Measurements from ENCODE around the gene TPSB2. TPM values are rescaled to one million over a fixed set of nuclear protein-coding genes. Genes with fewer than 3 reads are reported as not detected.
A peak's percentile ranks its signal among the peaks of the same experiment; 100 is the strongest.

The TPSB2 gene
- total and polyA plus RNA-seq, 9 of the 15 experiments (the other 6 are each of a cell fraction or from before 2014, with no cell fraction given) = 0.18 TPM; not detected in 8

DNA sequence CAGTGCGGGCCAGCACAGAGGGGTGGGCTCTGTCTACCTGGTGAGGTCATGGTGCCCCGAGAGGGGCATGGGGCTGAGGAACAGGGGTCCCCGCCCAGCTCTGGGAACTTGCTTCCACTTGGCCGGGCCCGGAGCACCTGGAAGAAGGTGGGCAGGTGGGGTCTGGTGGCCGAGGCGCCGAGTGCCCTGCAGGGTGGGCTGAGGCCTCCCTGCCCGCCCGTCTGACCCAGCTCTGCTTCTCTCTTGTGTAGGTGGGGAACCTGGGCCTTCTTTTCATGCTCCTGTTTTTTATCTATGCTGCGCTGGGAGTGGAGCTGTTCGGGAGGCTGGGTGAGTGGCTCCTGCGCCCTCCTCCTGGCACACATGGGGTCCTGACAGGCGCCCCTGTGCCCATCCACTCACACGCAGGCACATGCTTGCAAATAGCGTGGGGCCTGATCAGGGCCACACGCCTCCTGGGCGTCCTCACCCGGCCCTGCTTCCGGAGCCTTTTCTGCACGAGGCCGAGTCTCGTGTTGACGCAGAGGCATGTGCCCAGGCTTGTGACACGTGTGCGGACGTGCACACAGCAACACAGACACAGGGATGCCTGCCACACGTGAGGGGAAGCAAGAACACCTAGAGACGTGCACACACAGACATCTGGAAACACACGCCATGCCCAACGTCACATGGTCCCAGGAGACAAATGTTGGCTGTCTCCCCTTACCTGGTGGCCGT lies 13.1 kb downstream of the TPSB2 start:
- Histone ChIP-seq H4K20me1 (replicated peaks; ENCODE audit: control insufficient read depth, insufficient read depth, low read length) (peaks cover 8% of the 10 kb centered on the region), H3K9ac (ENCODE audit: insufficient read depth in 1 of 2, low read depth in 2 of 2, low read length in 2 of 2) (no peak overlapping the region), H3K4me3 (no peak overlapping the region), H3K4me1 (replicated peaks in 1 of 2; ENCODE audit: control insufficient read depth in 2 of 2, insufficient read depth in 2 of 2, low read length in 2 of 2) (peaks cover 0 to 71% of the 10 kb centered on the region in 2 experiments; a peak in 2 of 5 replicates), H3K9me3 (replicated peaks; ENCODE audit: control insufficient read depth, insufficient read depth, low read depth, low read length) (no peaks in the 10 kb centered on the region), H3K27ac (ENCODE audit: extremely low read depth, low read depth, low read length) (no peak overlapping the region), H3K27me3 (ENCODE audit: control insufficient read depth in 2 of 2, insufficient read depth in 2 of 2, low read length in 2 of 2) (peaks cover 52 to 91% of the 10 kb centered on the region in 2 experiments), H3K4me2 (ENCODE audit: insufficient read depth, low read length) (no peak overlapping the region), H3K9me1 (ENCODE audit: control insufficient read depth, insufficient read depth, low read length) (no peaks in the 10 kb centered on the region), H2AFZ (ENCODE audit: low read depth, low read length) (no peak overlapping the region), H3K79me2 (ENCODE audit: control insufficient read depth, insufficient read depth, low read length) (no peaks in the 10 kb centered on the region), H3K36me3 (ENCODE audit: control insufficient read depth, insufficient read depth, low read length) (no peaks in the 10 kb centered on the region)
- CTCF ChIA-PET (ENCODE audit: low intra/inter-chr PET ratio) = no interaction called here
- DNase-seq (ENCODE audit: extremely low read depth in 1 of 4, low spot score in 3 of 4) (no peak), FAIRE-seq (no peak), ATAC-seq (no peak)
- POLR2A ChIA-PET = interaction anchor here (1.0 kb wide), 1 partner anchor 9 kb away, joined by 3 read pairs; no protein-coding TSS in a partner anchor
- in situ Hi-C loops (cut with MboI) (no loop called here), intact Hi-C loops (cut with micrococcal nuclease) (no loop called here)
- TF ChIP-seq, protein P1, sequence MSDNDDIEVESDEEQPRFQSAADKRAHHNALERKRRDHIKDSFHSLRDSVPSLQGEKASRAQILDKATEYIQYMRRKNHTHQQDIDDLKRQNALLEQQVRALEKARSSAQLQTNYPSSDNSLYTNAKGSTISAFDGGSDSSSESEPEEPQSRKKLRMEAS (CRISPR knock-in tag; IDR thresholded peaks at IDR 0.05) = peak; percentile 76
- no peak for TF ChIP-seq GTF2F1 (IDR thresholded peaks at IDR 0.05; ENCODE audit: low read depth, low read length)
- TF ChIP-seq, protein P2, sequence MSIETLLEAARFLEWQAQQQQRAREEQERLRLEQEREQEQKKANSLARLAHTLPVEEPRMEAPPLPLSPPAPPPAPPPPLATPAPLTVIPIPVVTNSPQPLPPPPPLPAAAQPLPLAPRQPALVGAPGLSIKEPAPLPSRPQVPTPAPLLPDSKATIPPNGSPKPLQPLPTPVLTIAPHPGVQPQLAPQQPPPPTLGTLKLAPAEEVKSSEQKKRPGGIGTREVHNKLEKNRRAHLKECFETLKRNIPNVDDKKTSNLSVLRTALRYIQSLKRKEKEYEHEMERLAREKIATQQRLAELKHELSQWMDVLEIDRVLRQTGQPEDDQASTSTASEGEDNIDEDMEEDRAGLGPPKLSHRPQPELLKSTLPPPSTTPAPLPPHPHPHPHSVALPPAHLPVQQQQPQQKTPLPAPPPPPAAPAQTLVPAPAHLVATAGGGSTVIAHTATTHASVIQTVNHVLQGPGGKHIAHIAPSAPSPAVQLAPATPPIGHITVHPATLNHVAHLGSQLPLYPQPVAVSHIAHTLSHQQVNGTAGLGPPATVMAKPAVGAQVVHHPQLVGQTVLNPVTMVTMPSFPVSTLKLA (conservative IDR thresholded peaks at IDR 0.05) = 0 out of 4 replicates have a peak, but pooled peaks of 1 of the 2 experiments have one; percentile 17
- TF ChIP-seq ZNF184 (CRISPR knock-in tag; IDR thresholded peaks at IDR 0.05) = no peak
- no peak for TF ChIP-seq NCOA1 (IDR thresholded peaks at IDR 0.05; ENCODE audit: low read depth)
- TF ChIP-seq, protein P3, sequence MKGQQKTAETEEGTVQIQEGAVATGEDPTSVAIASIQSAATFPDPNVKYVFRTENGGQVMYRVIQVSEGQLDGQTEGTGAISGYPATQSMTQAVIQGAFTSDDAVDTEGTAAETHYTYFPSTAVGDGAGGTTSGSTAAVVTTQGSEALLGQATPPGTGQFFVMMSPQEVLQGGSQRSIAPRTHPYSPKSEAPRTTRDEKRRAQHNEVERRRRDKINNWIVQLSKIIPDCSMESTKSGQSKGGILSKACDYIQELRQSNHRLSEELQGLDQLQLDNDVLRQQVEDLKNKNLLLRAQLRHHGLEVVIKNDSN (CRISPR knock-in tag; IDR thresholded peaks at IDR 0.05) = peak; percentile 42; the same call in 1 of the 2 replicates
- TF ChIP-seq, protein P4, sequence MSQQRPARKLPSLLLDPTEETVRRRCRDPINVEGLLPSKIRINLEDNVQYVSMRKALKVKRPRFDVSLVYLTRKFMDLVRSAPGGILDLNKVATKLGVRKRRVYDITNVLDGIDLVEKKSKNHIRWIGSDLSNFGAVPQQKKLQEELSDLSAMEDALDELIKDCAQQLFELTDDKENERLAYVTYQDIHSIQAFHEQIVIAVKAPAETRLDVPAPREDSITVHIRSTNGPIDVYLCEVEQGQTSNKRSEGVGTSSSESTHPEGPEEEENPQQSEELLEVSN (IDR thresholded peaks at IDR 0.05; ENCODE audit: borderline replicate concordance in 1 of 2, extremely low read depth in 1 of 2, insufficient read depth in 1 of 2, insufficient read length in 1 of 2, low read depth in 1 of 2, low read length in 1 of 2, poor library complexity in 1 of 2, severe bottlenecking in 1 of 2) = peak in 1 of 2 experiments; percentile 38
- TF ChIP-seq ZNF445 (CRISPR knock-in tag; IDR thresholded peaks at IDR 0.05; ENCODE audit: low read depth) = no peak
- TF ChIP-seq, protein P5, sequence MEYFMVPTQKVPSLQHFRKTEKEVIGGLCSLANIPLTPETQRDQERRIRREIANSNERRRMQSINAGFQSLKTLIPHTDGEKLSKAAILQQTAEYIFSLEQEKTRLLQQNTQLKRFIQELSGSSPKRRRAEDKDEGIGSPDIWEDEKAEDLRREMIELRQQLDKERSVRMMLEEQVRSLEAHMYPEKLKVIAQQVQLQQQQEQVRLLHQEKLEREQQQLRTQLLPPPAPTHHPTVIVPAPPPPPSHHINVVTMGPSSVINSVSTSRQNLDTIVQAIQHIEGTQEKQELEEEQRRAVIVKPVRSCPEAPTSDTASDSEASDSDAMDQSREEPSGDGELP (CRISPR knock-in tag; IDR thresholded peaks at IDR 0.05; ENCODE audit: borderline replicate concordance) = no peak
- no peak for TF ChIP-seq ZNF764 (CRISPR knock-in tag; IDR thresholded peaks at IDR 0.05; ENCODE audit: low read depth)
- peak; percentile 77; the same call in 1 of the 2 replicates for TF ChIP-seq EZH2 (IDR thresholded peaks at IDR 0.05; ENCODE audit: borderline replicate concordance, low read depth, low read length)
- TF ChIP-seq CREB1 (IDR thresholded peaks at IDR 0.05) = no peak
- TF ChIP-seq CREB1 (CRISPR knock-in tag; IDR thresholded peaks at IDR 0.05) = 0 out of 2 replicates have a peak, but pooled peaks have one; percentile 10
- TF ChIP-seq TFAM (CRISPR knock-in tag; conservative IDR thresholded peaks at IDR 0.05) = no peak
- TF ChIP-seq FIP1L1 (IDR thresholded peaks at IDR 0.05; ENCODE audit: low read depth, low read length, poor library complexity, severe bottlenecking) = no peak
- 4% methylated on average over 28 of the region's 32 CpGs for WGBS (ENCODE audit: insufficient coverage, low coverage, missing lambda C conversion rate)
- BruUV-seq (replicated peaks) = no TSS peak

All from K562 (cell line).